DND-41 (cell line): ENCODE data around the gene SCLT1.

Experiments used
- ATAC-seq: fragments of 200-7000 bp; cut with Tn5 transposase; 3 replicates; pipeline ENCODE4 v1.9.1; 2021; ENCODE audit warnings: low read depth; ENCODE audit not compliant: insufficient read depth
- DNase-seq: peaks from one replicate; pipeline ENCODE4 v3.0.0-alpha.2; 2020
- H2AFZ ChIP-seq: 2 replicates; pipeline ENCODE4 v1.6.0; 2012; ENCODE audit warnings: low read depth, low read length
- H3K27ac ChIP-seq: 2 replicates; pipeline ENCODE4 v1.5.1; 2012; ENCODE audit warnings: low read length, inconsistent platforms
- H3K27me3 ChIP-seq: fragments of 200-600 bp; sonication (generic); 2 replicates; pipeline ENCODE4 v1.6.0; 2012; ENCODE audit warnings: low read length, mild to moderate bottlenecking, inconsistent platforms; ENCODE audit not compliant: insufficient read depth, poor library complexity
- H3K36me3 ChIP-seq: 2 replicates; pipeline ENCODE4 v1.5.1; 2012; ENCODE audit warnings: low read length, inconsistent platforms; ENCODE audit not compliant: insufficient read depth
- H3K4me1 ChIP-seq: 2 replicates; pipeline ENCODE4 v1.5.1; 2012; ENCODE audit warnings: mild to moderate bottlenecking, low read length; ENCODE audit not compliant: insufficient read depth
- H3K4me2 ChIP-seq: 2 replicates; pipeline ENCODE4 v1.6.0; 2012; ENCODE audit warnings: mild to moderate bottlenecking, moderate library complexity, low read length, inconsistent platforms; ENCODE audit not compliant: insufficient read depth
- H3K4me3 ChIP-seq, 2 experiments: fragments of 200-600 bp in 1 of 2; shearing (Covaris generic) in 1 of 2; 2 replicates each; pipeline ENCODE4 v1.5.1; 2012 to 2016; ENCODE audit warnings: inconsistent platforms in 2 of 2, low read length in 2 of 2, mild to moderate bottlenecking in 2 of 2, low read depth in 1 of 2, moderate library complexity in 1 of 2
- H3K79me2 ChIP-seq: 2 replicates; pipeline ENCODE4 v1.6.0; 2012; ENCODE audit warnings: low read length, inconsistent platforms; ENCODE audit not compliant: insufficient read depth
- H3K9ac ChIP-seq: 2 replicates; pipeline ENCODE4 v1.6.0; 2012; ENCODE audit warnings: low read depth, mild to moderate bottlenecking, inconsistent platforms, low read length, moderate library complexity
- H3K9me3 ChIP-seq: 2 replicates; pipeline ENCODE4 v1.5.1; 2012; ENCODE audit warnings: low read length, moderate library complexity, mild to moderate bottlenecking, inconsistent platforms; ENCODE audit not compliant: insufficient read depth, severe bottlenecking
- H4K20me1 ChIP-seq: 2 replicates; pipeline ENCODE4 v1.6.0; 2012; ENCODE audit warnings: low read length; ENCODE audit not compliant: insufficient read depth
- EZH2 ChIP-seq: IDR thresholded peaks from 3 replicates; pipeline ENCODE4 v1.6.1; 2012; ENCODE audit warnings: borderline replicate concordance, low read depth, mild to moderate bottlenecking, moderate library complexity, low read length, inconsistent platforms; ENCODE audit not compliant: severe bottlenecking
- TF ChIP-seq, protein P1 (sequence below): IDR thresholded peaks from 2 replicates; pipeline ENCODE4 v1.5.1; 2012; ENCODE audit warnings: borderline replicate concordance, low read length, moderate library complexity, mild to moderate bottlenecking; ENCODE audit not compliant: poor library complexity, severe bottlenecking; ENCODE audit errors: extremely low read depth

SCLT1 gene

GRCh38 chr4:128950796-128951195, 142.5 kb downstream of the SCLT1 start:
- no peaks in the 10 kb centered on the region for H3K9me3 ChIP-seq
- ATAC-seq (no peak), DNase-seq (no peak)
- H2AFZ ChIP-seq: no peak overlapping the region
- no peak overlapping the region for H3K27ac ChIP-seq
- no peak overlapping the region for H3K4me3 ChIP-seq
- no peaks in the 10 kb centered on the region for H3K4me1 ChIP-seq
- peaks cover 7% of the 10 kb centered on the region for H3K36me3 ChIP-seq
- H3K4me2 ChIP-seq: no peak overlapping the region
- no peak overlapping the region for H3K9ac ChIP-seq
- H3K79me2 ChIP-seq: no peaks in the 10 kb centered on the region
- no peaks in the 10 kb centered on the region for H4K20me1 ChIP-seq
- TF ChIP-seq, protein P1, sequence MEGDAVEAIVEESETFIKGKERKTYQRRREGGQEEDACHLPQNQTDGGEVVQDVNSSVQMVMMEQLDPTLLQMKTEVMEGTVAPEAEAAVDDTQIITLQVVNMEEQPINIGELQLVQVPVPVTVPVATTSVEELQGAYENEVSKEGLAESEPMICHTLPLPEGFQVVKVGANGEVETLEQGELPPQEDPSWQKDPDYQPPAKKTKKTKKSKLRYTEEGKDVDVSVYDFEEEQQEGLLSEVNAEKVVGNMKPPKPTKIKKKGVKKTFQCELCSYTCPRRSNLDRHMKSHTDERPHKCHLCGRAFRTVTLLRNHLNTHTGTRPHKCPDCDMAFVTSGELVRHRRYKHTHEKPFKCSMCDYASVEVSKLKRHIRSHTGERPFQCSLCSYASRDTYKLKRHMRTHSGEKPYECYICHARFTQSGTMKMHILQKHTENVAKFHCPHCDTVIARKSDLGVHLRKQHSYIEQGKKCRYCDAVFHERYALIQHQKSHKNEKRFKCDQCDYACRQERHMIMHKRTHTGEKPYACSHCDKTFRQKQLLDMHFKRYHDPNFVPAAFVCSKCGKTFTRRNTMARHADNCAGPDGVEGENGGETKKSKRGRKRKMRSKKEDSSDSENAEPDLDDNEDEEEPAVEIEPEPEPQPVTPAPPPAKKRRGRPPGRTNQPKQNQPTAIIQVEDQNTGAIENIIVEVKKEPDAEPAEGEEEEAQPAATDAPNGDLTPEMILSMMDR: no peak
- TF ChIP-seq EZH2: no peak
- H3K27me3 ChIP-seq: no peaks in the 10 kb centered on the region

- Histone ChIP-seq H3K27ac (no peak overlapping the region), H3K36me3 (peaks cover 13% of the 10 kb centered on the region), H3K9ac (no peak overlapping the region), H2AFZ (no peak overlapping the region), H3K4me1 (no peaks in the 10 kb centered on the region), H3K9me3 (no peaks in the 10 kb centered on the region), H4K20me1 (no peaks in the 10 kb centered on the region), H3K4me2 (no peak overlapping the region), H3K79me2 (no peaks in the 10 kb centered on the region), H3K27me3 (no peaks in the 10 kb centered on the region), H3K4me3 (no peak overlapping the region)
- ATAC-seq: no peak
- no peak for DNase-seq
- TF ChIP-seq, protein P1: no peak
- TF ChIP-seq EZH2: no peak
Measured at GRCh38 chr4:128946916-128947315, 146.4 kb downstream of the SCLT1 start.

GRCh38 chr4:128942607-128943006, 150.7 kb downstream of the SCLT1 start:
- Histone ChIP-seq H3K27ac (no peak overlapping the region), H3K4me3 (no peak overlapping the region), H2AFZ (no peak overlapping the region), H3K36me3 (peaks cover 25% of the 10 kb centered on the region), H3K9me3 (no peaks in the 10 kb centered on the region), H3K79me2 (no peaks in the 10 kb centered on the region), H3K4me1 (no peaks in the 10 kb centered on the region), H4K20me1 (no peaks in the 10 kb centered on the region), H3K27me3 (no peaks in the 10 kb centered on the region), H3K9ac (no peak overlapping the region), H3K4me2 (no peak overlapping the region)
- ATAC-seq (no peak), DNase-seq (no peak)
- TF ChIP-seq, protein P1: no peak
- TF ChIP-seq EZH2: no peak

- Histone ChIP-seq H3K9me3 (no peaks in the 10 kb centered on the region), H2AFZ (no peak overlapping the region), H3K27me3 (no peaks in the 10 kb centered on the region), H3K4me2 (no peak overlapping the region), H3K4me3 (no peak overlapping the region), H3K27ac (no peak overlapping the region), H3K79me2 (no peaks in the 10 kb centered on the region), H3K9ac (no peak overlapping the region), H3K36me3 (peaks cover 21% of the 10 kb centered on the region; the same call in 1 of the 2 replicates), H4K20me1 (no peaks in the 10 kb centered on the region), H3K4me1 (no peaks in the 10 kb centered on the region)
- ATAC-seq (no peak), DNase-seq (no peak)
- TF ChIP-seq, protein P1: no peak
- TF ChIP-seq EZH2: no peak
Measured at GRCh38 chr4:128940971-128941370, 152.4 kb downstream of the SCLT1 start.
